ENCODE data around the gene HIVEP2.

DNA sequence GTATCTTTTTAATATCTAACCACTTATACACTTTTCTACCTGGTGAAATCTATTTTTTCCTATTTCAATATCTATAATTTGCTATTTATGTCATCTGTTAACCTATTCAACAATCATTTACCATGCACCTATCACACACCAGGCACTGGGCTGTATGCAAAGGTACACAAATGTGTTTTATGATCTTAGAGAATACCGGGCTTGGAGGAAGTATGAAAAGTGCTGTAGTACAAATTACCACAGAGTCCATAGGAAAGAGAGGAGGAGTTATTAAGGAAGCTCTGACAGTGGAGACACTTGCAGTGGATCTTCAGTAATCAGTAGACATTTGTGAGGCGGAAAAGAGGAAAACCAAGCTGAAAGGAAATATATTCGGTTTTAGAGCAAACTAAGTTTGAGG is 96.0 kb downstream of the HIVEP2 start:
- TF ChIP-seq, protein P1, sequence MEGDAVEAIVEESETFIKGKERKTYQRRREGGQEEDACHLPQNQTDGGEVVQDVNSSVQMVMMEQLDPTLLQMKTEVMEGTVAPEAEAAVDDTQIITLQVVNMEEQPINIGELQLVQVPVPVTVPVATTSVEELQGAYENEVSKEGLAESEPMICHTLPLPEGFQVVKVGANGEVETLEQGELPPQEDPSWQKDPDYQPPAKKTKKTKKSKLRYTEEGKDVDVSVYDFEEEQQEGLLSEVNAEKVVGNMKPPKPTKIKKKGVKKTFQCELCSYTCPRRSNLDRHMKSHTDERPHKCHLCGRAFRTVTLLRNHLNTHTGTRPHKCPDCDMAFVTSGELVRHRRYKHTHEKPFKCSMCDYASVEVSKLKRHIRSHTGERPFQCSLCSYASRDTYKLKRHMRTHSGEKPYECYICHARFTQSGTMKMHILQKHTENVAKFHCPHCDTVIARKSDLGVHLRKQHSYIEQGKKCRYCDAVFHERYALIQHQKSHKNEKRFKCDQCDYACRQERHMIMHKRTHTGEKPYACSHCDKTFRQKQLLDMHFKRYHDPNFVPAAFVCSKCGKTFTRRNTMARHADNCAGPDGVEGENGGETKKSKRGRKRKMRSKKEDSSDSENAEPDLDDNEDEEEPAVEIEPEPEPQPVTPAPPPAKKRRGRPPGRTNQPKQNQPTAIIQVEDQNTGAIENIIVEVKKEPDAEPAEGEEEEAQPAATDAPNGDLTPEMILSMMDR (conservative IDR thresholded peaks at IDR 0.05; ENCODE audit: low read depth, low read length), result no peak
- no peak for TF ChIP-seq EZH2 (IDR thresholded peaks at IDR 0.05; ENCODE audit: borderline replicate concordance, low read depth, low read length, poor library complexity, severe bottlenecking)

Measured in A673 (cell line).